SK-N-SH (cell line): ENCODE measurements around the gene CD274.

Experiments
- CTCF ChIP-seq: fragments of 200-600 bp; sonication (generic); IDR thresholded peaks from 2 replicates; pipeline ENCODE4 v1.6.1; 2017; ENCODE audit warnings: antibody characterized with exemption, mild to moderate bottlenecking, moderate library complexity
- EP300 ChIP-seq, 2 experiments: IDR thresholded peaks; 2 replicates each; pipeline versions ENCODE4 v1.4.0 to v1.6.1; 2012; ENCODE audit warnings: borderline replicate concordance in 1 of 2, low read depth in 1 of 2, low read length in 1 of 2
- EZH2phosphoT487 ChIP-seq: fragments of 200-600 bp; sonication (generic); IDR thresholded peaks from 2 replicates; pipeline ENCODE4 v1.6.1; 2017; ENCODE audit warnings: low read depth, mixed run types, mild to moderate bottlenecking, antibody characterized with exemption, moderate library complexity, borderline replicate concordance
- IRF3 ChIP-seq: fragments of 150-350 bp; IDR thresholded peaks from 2 replicates; pipeline ENCODE4 v1.6.1; 2016; ENCODE audit warnings: mild to moderate bottlenecking, low read depth, low read length
- MAX ChIP-seq: IDR thresholded peaks from 2 replicates; pipeline ENCODE4 v1.4.0; 2012; ENCODE audit warnings: low read depth
- NFIC ChIP-seq: IDR thresholded peaks from 2 replicates; pipeline ENCODE4 v1.4.0; 2012; ENCODE audit warnings: borderline replicate concordance
- PBX3 ChIP-seq: IDR thresholded peaks from 2 replicates; pipeline ENCODE4; 2012
- POLR2AphosphoS5 ChIP-seq: IDR thresholded peaks from 2 replicates; pipeline ENCODE4 v1.6.1; 2012; ENCODE audit warnings: low read depth, low read length
- REST ChIP-seq: IDR thresholded peaks from 2 replicates; pipeline ENCODE4 v1.6.1; 2012; ENCODE audit warnings: mild to moderate bottlenecking, low read depth, low read length, moderate library complexity
- RFX5 ChIP-seq: IDR thresholded peaks from 2 replicates; pipeline ENCODE4 v1.6.1; 2012; ENCODE audit warnings: mild to moderate bottlenecking, improper control_type of control experiment, low read length
- TAF1 ChIP-seq: IDR thresholded peaks from 2 replicates; pipeline ENCODE4 v1.6.1; 2012; ENCODE audit warnings: low read depth, mild to moderate bottlenecking, low read length, moderate library complexity, borderline replicate concordance
- USF1 ChIP-seq: IDR thresholded peaks from 2 replicates; pipeline ENCODE4 v1.4.0; 2012; ENCODE audit warnings: low read depth, borderline replicate concordance
- USF2 ChIP-seq: fragments of 150-350 bp; IDR thresholded peaks from 2 replicates; pipeline ENCODE4 v1.6.1; 2017; ENCODE audit warnings: antibody characterized with exemption, low read length, low read depth, borderline replicate concordance
- ZBTB33 ChIP-seq: IDR thresholded peaks from 2 replicates; pipeline ENCODE4 v1.4.0; 2012; ENCODE audit warnings: low read depth, borderline replicate concordance

GRCh38 chr9:5470122-5470521, 19.8 kb downstream of the CD274 start:
- TF ChIP-seq RFX5 (no peak), EZH2phosphoT487 (no peak), PBX3 (no peak), CTCF (no peak), IRF3 (no peak), REST (no peak), TAF1 (no peak), MAX (no peak), POLR2AphosphoS5 (no peak), EP300 (IDR thresholded peaks at IDR 0.05; ENCODE audit: borderline replicate concordance in 1 of 2, low read depth in 1 of 2, low read length in 1 of 2) (no peak), NFIC (no peak), ZBTB33 (no peak), USF2 (no peak), USF1 (no peak)
